Hematopoietic multipotent progenitor cell treated with erythropoietin and hydrocortisone succinate and interleukin-3 and kit ligand, for 4 days (in vitro differentiated cells): Measurements from ENCODE around the gene FKBP10.
A peak's percentile ranks its signal among the peaks of the same experiment; 100 is the strongest.
"Not testable (repeated sequence)": the region's sequence is repeated elsewhere in the genome, so short reads cannot be mapped to it uniquely, and the experiment has no call there.

ENCODE experiments used
- DNase-seq: peaks from one replicate; pipeline ENCODE4 v3.0.0-alpha.2; 2015

FKBP10 gene

GRCh38 chr17:41844971-41845370 is 32.2 kb downstream of the FKBP10 start:
- DNase-seq: no peak

DNA sequence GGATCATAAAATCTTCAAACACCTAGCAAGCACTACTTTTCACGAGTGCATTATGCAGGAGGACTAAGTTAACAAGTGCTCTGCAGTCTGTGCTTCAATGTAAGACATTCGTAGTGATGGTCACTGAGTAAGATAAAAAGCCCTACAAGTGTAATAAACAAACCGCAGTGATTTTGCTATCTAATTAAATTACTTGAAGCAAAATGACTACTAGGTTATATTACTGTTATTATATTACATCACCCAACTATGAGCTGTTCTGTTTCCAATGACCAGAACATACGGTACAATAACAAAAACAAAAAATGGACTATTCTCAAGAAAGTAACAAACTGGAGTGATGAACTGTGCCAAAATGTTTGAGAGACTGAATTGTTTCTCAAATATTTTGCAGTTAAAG is 36.0 kb downstream of the FKBP10 start:
- no peak for DNase-seq

DNA sequence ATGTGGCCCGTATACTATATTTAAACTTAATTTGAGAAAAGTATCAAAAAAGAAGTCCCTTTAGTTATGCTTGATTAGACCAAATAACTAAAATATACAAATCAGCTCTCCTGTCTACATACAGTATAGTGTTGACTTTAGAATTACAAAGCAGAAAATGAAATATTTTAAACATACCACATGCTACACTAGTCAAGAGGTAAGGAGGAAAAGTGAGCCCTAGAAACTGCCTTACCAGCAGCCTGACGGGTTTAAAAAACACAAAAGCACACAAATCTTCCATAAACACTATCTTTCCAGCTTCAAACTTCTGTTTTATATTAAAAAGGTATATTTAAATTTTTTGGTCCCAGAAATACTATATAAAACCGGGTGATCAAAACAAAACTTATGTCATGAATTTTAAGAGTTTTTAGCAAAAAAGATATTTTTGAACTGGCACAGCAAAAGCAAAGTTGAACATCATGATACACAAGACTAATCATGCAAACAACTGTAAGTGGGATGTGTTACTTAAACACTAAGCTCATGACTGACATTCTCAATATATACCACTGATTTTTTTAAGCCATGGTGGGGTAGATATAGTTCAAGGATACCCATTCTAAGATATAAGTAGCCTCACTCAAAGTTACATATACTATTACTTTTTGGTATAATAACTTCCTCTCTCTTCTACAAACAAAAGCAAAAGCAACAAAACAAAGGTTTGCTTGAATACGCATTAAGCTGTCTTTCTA is 36.6 kb downstream of the FKBP10 start:
- no peak for DNase-seq

DNA sequence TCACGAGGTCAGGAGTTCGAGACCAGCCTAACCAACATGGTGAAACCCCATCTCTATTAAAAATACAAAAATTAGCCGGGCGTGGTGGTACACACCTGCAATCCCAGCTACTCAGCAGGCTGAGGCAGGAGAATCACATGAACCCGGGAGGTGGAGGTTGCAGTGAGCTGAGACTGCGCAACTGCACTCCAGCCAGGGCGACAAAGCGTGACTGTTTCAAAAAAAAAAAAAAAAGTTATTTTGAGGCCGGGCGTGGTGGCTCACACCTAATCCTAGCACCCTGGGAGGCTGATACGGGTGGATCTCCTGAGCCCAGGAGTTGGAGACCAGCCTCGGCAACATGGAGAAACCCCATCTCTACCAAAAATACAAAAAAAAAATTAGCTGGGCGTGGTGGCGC is 38.6 kb downstream of the FKBP10 start:
- DNase-seq: not testable (repeated sequence)

DNA sequence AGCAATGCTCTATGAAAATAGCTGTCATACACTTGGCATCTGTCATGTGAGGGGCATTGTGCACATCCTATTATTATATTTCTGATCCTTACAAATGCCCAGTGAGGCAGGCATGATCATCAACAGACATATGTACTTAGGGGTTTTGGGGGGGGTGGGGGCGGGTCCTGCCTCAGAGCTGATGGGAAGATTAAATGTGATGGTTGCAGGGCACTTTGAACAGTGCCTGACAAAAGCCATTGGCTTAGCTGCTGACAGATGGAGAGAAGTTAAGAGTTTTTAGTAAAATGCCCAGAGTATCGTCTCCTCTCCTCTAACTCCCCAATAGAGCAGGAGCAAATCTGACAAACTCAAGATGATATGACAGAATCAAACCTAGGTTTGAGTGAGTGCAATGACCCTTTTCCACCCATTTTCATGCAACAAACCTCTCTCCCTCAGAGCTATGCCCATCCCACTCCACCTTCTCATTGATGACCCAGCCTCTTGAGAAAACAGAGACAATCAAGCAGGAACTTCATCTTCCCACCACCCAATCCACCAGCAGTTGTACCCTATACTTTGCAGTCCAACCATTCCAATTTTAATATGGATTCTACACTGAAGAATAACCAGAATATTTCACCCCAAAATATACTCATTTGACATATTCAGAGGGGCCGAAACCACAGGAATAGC is 47.6 kb downstream of the FKBP10 start:
- DNase-seq: no peak

DNA sequence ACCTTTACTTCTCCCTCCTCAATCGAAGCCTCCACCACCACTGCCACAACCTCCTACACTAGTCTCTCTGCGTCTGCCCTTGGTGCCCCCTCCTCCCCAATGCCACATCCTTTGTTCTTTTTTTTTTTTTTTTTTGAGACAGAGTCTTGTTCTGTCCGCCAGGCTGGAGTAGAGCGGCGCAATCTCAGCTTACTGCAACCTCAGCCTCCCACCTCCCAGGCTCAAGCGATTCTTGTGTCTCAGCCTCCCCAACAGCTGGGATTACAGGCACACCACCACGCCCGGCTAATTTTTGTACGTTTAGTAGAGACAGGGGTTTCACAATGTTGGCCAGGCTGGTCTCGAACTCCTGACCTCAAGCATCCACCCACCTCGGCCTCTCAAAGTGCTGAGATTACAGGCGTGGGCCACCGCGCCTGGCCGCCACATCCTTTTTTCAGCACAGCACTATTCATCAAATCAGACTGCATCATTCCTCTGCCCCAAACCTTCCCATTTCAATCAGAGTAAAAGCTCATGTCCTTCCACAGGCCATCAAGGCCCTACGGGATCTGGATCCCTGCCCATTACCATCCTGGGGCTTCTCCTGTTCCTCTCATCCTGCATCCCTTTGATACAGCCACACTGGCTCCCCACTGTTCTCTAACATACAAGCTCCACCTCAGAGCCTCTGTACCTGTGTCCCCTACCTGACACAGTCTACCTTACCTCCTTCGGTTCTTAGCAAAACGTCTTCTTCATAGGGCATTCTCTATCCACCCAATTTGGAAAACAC is 50.5 kb downstream of the FKBP10 start:
- no peak for DNase-seq

DNA sequence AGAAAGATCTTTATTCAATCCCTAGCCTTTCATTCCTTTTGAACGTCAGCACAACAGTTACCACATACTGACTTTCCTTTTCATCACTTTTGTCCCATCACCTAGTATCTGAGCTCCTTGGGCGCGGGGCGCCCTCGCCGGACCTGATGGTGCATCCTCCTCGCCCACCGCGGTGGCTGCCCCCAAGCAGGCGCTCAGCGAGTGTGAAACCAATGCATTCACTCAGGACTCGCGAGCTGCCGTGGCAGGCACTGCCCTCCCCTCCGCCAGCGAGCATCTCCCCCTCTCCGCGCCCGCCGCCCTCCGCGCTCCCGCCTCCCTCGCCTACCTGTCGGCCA is 51.7 kb downstream of the FKBP10 start:
- no peak for DNase-seq

DNA sequence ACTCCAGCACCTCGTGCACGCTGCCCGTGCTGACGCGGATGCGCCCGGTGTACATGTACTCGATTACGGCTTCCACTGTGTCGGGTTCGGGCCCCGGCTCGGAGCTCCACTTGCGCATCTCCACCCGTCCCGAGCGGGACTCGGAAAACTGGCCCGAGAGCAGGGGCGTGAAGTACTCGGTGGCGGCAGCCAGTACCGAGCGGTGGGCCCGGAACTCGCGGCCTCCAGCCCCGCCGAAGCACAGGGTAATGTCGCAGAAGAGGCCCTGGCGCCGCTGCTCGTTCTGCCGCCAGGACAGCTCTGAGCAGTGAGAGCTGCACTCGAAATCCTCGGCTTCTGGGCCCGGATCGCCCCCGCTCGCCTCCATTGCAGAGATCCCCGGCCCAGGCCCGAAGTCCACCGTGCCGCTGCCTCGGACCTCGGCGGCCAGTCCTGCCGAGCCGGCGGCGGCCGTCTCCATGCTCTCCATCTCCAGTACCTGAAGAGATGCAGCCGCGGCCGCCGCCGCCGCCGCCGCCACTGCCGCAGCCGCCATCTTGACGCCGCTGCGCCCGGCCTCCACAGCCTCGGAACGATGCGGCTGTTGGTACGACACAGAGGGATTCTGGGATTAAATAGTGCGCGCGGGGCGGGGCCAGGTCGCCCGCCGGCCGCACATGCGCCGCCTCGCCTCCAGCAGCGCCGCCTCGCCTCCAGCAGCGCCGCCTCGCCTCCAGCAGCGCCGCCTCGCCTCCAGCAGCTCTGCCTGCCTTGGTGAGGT is 52.2 kb downstream of the FKBP10 start, which contains the start of gene KLHL11:
KLHL11 (minus strand) TSS at position 588 of the 760 bp plus-strand sequence; CDS start at position 535, 53 bp downstream.
- peak; percentile 96 for DNase-seq

DNA sequence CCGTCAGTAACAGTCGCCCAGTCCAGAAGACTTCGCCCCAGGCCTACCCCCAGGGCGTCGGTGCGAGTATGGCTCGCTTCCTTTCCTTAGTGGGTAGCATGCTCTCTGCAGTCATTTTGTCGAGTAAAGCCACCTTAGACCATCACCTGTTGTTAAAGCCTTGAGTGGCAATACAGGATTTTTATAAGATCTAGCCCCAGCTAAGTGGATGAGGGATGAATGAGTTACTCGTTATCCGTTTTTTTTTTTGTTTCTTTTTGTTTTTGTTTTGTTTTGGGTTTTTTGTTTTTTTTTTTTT is 52.7 kb downstream of the FKBP10 start:
- DNase-seq: no peak

- DNase-seq: no peak
Observed at GRCh38 chr17:41868568-41868967, 55.8 kb downstream of the FKBP10 start.

DNA sequence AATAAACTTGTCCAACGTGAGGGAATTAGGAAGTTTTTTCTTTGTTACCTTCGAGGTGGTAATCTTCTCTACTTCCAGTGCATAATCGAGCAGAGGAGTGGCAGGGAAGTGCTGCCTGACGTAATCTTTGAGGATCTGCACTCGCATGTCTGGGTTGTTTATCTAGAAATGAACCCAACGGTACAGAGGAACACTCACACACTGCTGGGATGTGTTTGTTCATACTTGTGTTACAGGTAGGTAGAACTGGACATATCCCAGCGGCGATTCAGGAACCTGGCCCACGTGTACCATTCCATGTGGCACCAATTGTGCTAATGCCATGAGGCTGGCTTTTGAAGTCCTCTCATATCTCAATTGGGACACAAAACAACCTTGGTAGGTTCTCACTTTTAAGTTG is 56.6 kb downstream of the FKBP10 start:
- DNase-seq: no peak

DNA sequence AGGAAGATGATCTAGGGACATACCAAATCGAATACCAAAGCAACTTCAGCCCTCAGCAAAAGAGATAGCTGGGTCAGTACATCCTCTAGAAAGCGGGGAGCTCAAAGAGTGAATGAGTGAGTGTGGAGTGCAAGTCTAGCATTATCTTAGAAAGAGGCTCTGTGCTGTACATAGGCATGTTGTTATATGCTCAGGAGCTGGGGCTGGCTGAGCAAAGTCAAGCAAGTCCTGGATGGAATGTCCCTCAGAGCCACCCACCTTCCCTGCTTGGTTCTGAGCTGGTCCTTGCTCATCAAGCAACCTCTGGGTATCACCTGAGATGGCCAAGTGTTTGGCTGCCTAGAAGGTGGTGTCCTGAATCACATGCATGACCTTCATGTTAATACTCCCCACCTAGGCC is 57.3 kb downstream of the FKBP10 start:
- DNase-seq: no peak

DNA sequence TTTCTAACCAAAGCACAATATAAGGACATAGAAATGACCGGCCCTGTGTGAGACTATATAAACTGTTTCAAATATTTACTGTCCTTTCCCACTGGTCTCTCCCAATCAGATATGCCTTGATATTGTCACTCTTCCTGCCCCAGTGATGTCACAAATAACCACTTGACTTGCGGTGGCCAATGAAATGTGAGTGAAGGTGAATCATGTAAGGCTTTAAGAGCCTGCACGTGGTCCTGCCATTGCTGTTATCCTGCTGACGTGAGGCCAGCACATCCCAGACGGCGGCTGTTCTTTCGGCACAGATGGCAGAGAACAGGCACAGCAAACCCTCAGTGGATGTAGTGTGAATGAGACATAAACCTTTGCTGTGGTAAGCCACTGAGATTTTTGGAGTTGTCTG is 57.8 kb downstream of the FKBP10 start:
- no peak for DNase-seq

DNA sequence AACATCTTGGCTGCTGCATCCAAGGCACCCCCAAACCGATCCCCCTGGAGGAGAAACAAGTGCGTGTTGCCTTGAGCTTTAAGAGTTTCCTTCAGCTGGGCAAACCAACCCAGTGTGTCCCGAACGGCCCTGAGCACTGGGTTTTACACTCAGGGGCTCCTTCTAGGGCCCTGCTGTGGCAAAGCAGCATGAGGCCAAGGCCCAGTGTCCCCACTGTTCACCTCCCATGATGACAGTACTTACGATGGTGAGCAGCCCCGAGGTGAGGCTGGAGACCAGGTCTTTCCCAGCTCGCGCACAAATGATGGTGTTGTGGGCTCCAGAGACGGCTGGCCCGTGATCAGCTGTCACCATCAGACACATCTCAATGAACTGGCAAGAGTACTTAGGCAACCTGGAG is 59.0 kb downstream of the FKBP10 start:
- DNase-seq: no peak
